Measurements from ENCODE around the gene NDUFV1. TPM values are rescaled to one million over a fixed set of nuclear protein-coding genes. Genes with fewer than 3 reads are reported as not detected.

NDUFV1 gene
- 100 to 1,000 TPM; 199 to 221 TPM for total RNA-seq

DNA sequence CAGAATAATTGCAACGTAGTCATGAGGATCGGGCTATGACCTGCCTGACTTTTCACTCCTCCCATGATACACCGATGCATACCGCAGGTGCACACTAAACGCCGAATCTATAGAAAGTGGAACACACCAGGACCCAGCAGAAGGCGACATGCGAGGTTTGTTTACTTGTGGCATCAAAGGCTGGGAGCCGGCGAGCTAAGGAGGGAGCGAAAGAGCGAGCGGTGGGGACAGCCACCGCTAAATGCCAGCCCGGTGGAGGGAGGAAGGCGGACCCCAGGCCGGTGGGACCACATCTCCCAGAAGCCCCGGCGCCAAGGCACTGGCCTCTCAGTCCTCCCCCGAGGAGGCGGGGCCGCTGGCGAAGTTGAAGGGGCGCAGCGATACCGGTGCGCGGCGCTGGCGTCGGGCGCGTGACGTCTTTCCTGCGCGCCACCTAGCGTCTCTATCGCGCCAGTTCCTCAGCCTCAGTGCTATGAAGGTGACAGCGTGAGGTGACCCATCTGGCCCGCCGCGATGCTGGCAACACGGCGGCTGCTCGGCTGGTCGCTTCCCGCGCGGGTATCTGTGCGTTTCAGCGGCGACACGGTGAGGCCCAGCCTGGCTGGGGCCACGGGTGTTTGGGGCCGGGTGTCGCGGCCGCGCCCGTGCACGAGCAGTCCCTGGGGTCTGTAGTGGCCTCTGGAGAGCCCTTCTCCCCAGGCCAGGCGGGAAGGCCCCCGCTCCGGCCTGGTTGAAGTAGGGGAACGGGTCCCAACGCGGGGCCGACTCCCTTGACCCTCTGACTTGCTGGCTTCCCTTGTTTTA lies at the start of gene NDUFV1:
NDUFV1 (plus strand) TSS at position 445 of the 804 bp plus-strand sequence; CDS start at position 514, 69 bp downstream.

GRCh38 chr11:67583247-67584204 lies 23.2 kb upstream of the NDUFV1 start, which contains the start of gene GSTP1:
TSS of gene GSTP1 (plus strand) at chr11:67583812. CDS start at chr11:67583844, 32 bp downstream.

GRCh38 chr11:67629386-67630227 lies 22.9 kb downstream of the NDUFV1 start, which contains the start of gene NUDT8:
TSS of gene NUDT8 (minus strand) at chr11:67629937. CDS start at chr11:67629911, 26 bp downstream.

GRCh38 chr11:67639438-67639859 lies 32.7 kb downstream of the NDUFV1 start, which contains the start of gene TBX10:
TSS of gene TBX10 (minus strand) at chr11:67639763. CDS start at chr11:67639472, 291 bp downstream.

Small RNA genes within 50 kb of the gene (small RNA-seq; reads per million reads assigned to genes)
- 0 to 0.52 reads per million in 2 donors for gene AP003385.3

Other genes starting within 250 kb of the NDUFV1 start
- gene CLCF1, start 233.3 kb upstream of the NDUFV1 start, total RNA-seq, result under 1 TPM; 0.33 to 0.34 TPM
- gene RAD9A, start 214.9 kb upstream of the NDUFV1 start, total RNA-seq, result 10 to 100 TPM; 10.7 to 11.0 TPM
- 100 to 1,000 TPM; 176 to 244 TPM for gene PPP1CA, start 205.1 kb upstream of the NDUFV1 start, total RNA-seq
- not detected for gene TBC1D10C, start 202.9 kb upstream of the NDUFV1 start, total RNA-seq
- under 1 TPM in 1 of 2 donors, not detected in 1; under 0.01 TPM for gene CARNS1, start 191.3 kb upstream of the NDUFV1 start, total RNA-seq
- 10 to 100 TPM; 33.3 to 37.5 TPM for gene RPS6KB2, start 178.4 kb upstream of the NDUFV1 start, total RNA-seq
- gene PTPRCAP, start 169.3 kb upstream of the NDUFV1 start, total RNA-seq, result 1 to 10 TPM in 1 of 2 donors, under 1 TPM in 1; 0.33 to 1.0 TPM
- 100 to 1,000 TPM; 120 to 134 TPM for gene CORO1B, start 163.5 kb upstream of the NDUFV1 start, total RNA-seq
- not detected for gene GPR152, start 154.2 kb upstream of the NDUFV1 start, total RNA-seq
- not detected for gene CABP4, start 151.6 kb upstream of the NDUFV1 start, total RNA-seq
- gene TMEM134, start 137.7 kb upstream of the NDUFV1 start, total RNA-seq, result 10 to 100 TPM; 19.0 to 26.8 TPM
- gene AIP, start 123.9 kb upstream of the NDUFV1 start, total RNA-seq, result 10 to 100 TPM; 52.3 to 81.6 TPM
- 10 to 100 TPM; 14.0 to 15.8 TPM for gene PITPNM1, start 101.6 kb upstream of the NDUFV1 start, total RNA-seq
- gene CDK2AP2, start 98.8 kb upstream of the NDUFV1 start, total RNA-seq, result 10 to 100 TPM; 14.5 to 19.3 TPM
- not detected for gene CABP2, start 83.5 kb upstream of the NDUFV1 start, total RNA-seq
- 1,000 to 10,000 TPM; 1,560 to 1,583 TPM for gene GSTP1, start 23.1 kb upstream of the NDUFV1 start, total RNA-seq
- 1 to 10 TPM; 6.9 to 7.3 TPM for gene NUDT8, start 23.0 kb downstream of the NDUFV1 start, total RNA-seq
- not detected for gene TBX10, start 32.8 kb downstream of the NDUFV1 start, total RNA-seq
- not detected for gene ACY3, start 43.8 kb downstream of the NDUFV1 start, total RNA-seq
- gene ALDH3B2, start 67.7 kb downstream of the NDUFV1 start, total RNA-seq, result not detected

Data from melanocyte of skin (primary cell).